ENCODE measurements around the gene MPLKIP. TPM values are rescaled to one million over a fixed set of nuclear protein-coding genes. Genes with fewer than 3 reads are reported as not detected.

MPLKIP gene
- total RNA-seq, 1 donor from 2014 or later: 32.0 TPM

DNA sequence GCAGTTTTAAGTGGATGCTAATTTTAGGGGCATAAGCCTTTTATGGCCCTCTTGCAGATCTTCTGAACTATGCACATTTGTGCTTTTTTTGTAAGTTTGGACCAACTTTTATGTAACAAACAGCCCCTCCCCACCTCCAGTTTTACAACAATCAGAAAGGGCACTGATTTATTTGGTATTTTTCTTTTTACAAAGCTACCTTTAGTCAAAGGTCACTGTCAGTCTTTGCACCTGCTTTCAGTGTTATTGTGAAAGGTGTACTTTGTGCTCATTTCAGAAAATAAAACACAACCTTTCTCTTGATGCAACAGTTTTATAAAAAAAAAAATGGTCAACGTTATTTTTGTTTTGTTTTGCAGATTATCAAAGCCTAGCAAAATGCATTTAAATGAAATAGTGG lies 39.2 kb downstream of the MPLKIP start:
- Histone ChIP-seq H3K4me2 (ENCODE audit: low read length) (no peak overlapping the region), H3K4me3 (ENCODE audit: insufficient read depth, low read depth, low read length) (no peak overlapping the region), H2AFZ (ENCODE audit: low read depth, low read length) (no peak overlapping the region), H3K9me3 (ENCODE audit: insufficient read depth, low read depth, low read length) (no peaks in the 10 kb centered on the region), H3K27ac (ENCODE audit: low read depth, low read length) (no peak overlapping the region), H3K79me2 (ENCODE audit: insufficient read depth, low read length) (no peaks in the 10 kb centered on the region), H4K20me1 (ENCODE audit: insufficient read depth, low read length) (no peaks in the 10 kb centered on the region), H3K36me3 (ENCODE audit: insufficient read depth, low read length) (peaks cover 27% of the 10 kb centered on the region), H3K27me3 (ENCODE audit: insufficient read depth, low read length) (no peaks in the 10 kb centered on the region), H3K9ac (ENCODE audit: low read length) (no peak overlapping the region), H3K4me1 (ENCODE audit: insufficient read depth, low read length) (no peaks in the 10 kb centered on the region)
- H3K4me1 Mint-ChIP-seq (ENCODE audit: low read depth, unreplicated experiment): peaks cover 6% of the 10 kb centered on the region
- H3K27me3 Mint-ChIP-seq (ENCODE audit: low read depth, unreplicated experiment): no peaks in the 10 kb centered on the region
- no peaks in the 10 kb centered on the region for H3K9me3 Mint-ChIP-seq (ENCODE audit: unreplicated experiment)
- H3K36me3 Mint-ChIP-seq (ENCODE audit: low read depth, unreplicated experiment): peaks cover 8% of the 10 kb centered on the region
- TF ChIP-seq EZH2 (IDR thresholded peaks at IDR 0.05; ENCODE audit: insufficient read depth, low read length): no peak
- TF ChIP-seq, protein P1, sequence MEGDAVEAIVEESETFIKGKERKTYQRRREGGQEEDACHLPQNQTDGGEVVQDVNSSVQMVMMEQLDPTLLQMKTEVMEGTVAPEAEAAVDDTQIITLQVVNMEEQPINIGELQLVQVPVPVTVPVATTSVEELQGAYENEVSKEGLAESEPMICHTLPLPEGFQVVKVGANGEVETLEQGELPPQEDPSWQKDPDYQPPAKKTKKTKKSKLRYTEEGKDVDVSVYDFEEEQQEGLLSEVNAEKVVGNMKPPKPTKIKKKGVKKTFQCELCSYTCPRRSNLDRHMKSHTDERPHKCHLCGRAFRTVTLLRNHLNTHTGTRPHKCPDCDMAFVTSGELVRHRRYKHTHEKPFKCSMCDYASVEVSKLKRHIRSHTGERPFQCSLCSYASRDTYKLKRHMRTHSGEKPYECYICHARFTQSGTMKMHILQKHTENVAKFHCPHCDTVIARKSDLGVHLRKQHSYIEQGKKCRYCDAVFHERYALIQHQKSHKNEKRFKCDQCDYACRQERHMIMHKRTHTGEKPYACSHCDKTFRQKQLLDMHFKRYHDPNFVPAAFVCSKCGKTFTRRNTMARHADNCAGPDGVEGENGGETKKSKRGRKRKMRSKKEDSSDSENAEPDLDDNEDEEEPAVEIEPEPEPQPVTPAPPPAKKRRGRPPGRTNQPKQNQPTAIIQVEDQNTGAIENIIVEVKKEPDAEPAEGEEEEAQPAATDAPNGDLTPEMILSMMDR (IDR thresholded peaks at IDR 0.05; ENCODE audit: insufficient read depth, low read depth, low read length): no peak
- H3K27ac Mint-ChIP-seq (ENCODE audit: unreplicated experiment): no peak overlapping the region
- H3K4me3 Mint-ChIP-seq (ENCODE audit: unreplicated experiment): no peak overlapping the region
- FAIRE-seq (no peak), DNase-seq (ENCODE audit: low read depth) (no peak)

GRCh38 chr7:40093631-40094350 lies 40.6 kb downstream of the MPLKIP start:
- Histone ChIP-seq H3K27ac (ENCODE audit: low read depth, low read length) (no peak overlapping the region), H3K4me1 (ENCODE audit: insufficient read depth, low read length) (no peaks in the 10 kb centered on the region), H3K9ac (ENCODE audit: low read length) (no peak overlapping the region), H2AFZ (ENCODE audit: low read depth, low read length) (no peak overlapping the region), H3K36me3 (ENCODE audit: insufficient read depth, low read length) (peaks cover 30% of the 10 kb centered on the region), H4K20me1 (ENCODE audit: insufficient read depth, low read length) (no peaks in the 10 kb centered on the region), H3K4me3 (ENCODE audit: insufficient read depth, low read depth, low read length) (no peak overlapping the region), H3K79me2 (ENCODE audit: insufficient read depth, low read length) (no peaks in the 10 kb centered on the region), H3K27me3 (ENCODE audit: insufficient read depth, low read length) (no peaks in the 10 kb centered on the region), H3K4me2 (ENCODE audit: low read length) (no peak overlapping the region), H3K9me3 (ENCODE audit: insufficient read depth, low read depth, low read length) (no peaks in the 10 kb centered on the region)
- Mint-ChIP-seq H3K4me1 (ENCODE audit: low read depth, unreplicated experiment) (peaks cover 6% of the 10 kb centered on the region), H3K9me3 (ENCODE audit: unreplicated experiment) (no peaks in the 10 kb centered on the region), H3K36me3 (ENCODE audit: low read depth, unreplicated experiment) (peaks cover 8% of the 10 kb centered on the region), H3K27me3 (ENCODE audit: low read depth, unreplicated experiment) (no peaks in the 10 kb centered on the region), H3K27ac (ENCODE audit: unreplicated experiment) (no peak overlapping the region), H3K4me3 (ENCODE audit: unreplicated experiment) (no peak overlapping the region)
- DNase-seq (ENCODE audit: low read depth) (no peak), FAIRE-seq (no peak)
- TF ChIP-seq EZH2 (IDR thresholded peaks at IDR 0.05; ENCODE audit: insufficient read depth, low read length): no peak
- TF ChIP-seq, protein P1 (IDR thresholded peaks at IDR 0.05; ENCODE audit: insufficient read depth, low read depth, low read length): no peak

DNA sequence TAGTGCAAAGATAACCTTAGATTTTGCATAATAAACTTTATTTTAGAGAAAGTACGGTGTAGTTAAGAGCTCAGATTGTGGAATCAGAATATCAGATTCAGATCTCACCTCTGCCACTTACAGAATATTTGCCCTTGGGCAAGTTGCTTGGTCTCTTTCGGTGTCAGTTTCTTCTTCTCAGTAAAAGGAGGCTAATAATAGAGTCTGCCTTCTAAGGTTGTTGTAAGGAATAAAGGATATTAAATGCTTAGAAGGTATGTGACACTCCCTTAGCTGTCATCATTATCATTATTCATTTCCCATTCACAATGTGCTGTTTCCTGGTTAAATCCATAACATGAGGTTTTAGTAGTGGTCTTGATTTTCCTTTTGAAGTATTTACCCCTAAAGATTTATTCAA lies 42.2 kb downstream of the MPLKIP start:
- H3K27me3 Mint-ChIP-seq (ENCODE audit: low read depth, unreplicated experiment): no peaks in the 10 kb centered on the region
- no peak overlapping the region for H3K4me3 Mint-ChIP-seq (ENCODE audit: unreplicated experiment)
- H3K36me3 Mint-ChIP-seq (ENCODE audit: low read depth, unreplicated experiment): peaks cover 10% of the 10 kb centered on the region
- Histone ChIP-seq H3K79me2 (ENCODE audit: insufficient read depth, low read length) (no peaks in the 10 kb centered on the region), H3K4me3 (ENCODE audit: insufficient read depth, low read depth, low read length) (no peak overlapping the region), H3K36me3 (ENCODE audit: insufficient read depth, low read length) (peaks cover 39% of the 10 kb centered on the region), H3K4me2 (ENCODE audit: low read length) (no peak overlapping the region), H3K27me3 (ENCODE audit: insufficient read depth, low read length) (no peaks in the 10 kb centered on the region), H3K9me3 (ENCODE audit: insufficient read depth, low read depth, low read length) (no peaks in the 10 kb centered on the region), H4K20me1 (ENCODE audit: insufficient read depth, low read length) (no peaks in the 10 kb centered on the region), H2AFZ (ENCODE audit: low read depth, low read length) (no peak overlapping the region), H3K27ac (ENCODE audit: low read depth, low read length) (no peak overlapping the region), H3K9ac (ENCODE audit: low read length) (no peak overlapping the region), H3K4me1 (ENCODE audit: insufficient read depth, low read length) (no peaks in the 10 kb centered on the region)
- no peak for TF ChIP-seq EZH2 (IDR thresholded peaks at IDR 0.05; ENCODE audit: insufficient read depth, low read length)
- TF ChIP-seq, protein P1 (IDR thresholded peaks at IDR 0.05; ENCODE audit: insufficient read depth, low read depth, low read length): no peak
- H3K27ac Mint-ChIP-seq (ENCODE audit: unreplicated experiment): no peak overlapping the region
- FAIRE-seq: no peak
- H3K9me3 Mint-ChIP-seq (ENCODE audit: unreplicated experiment): no peaks in the 10 kb centered on the region
- H3K4me1 Mint-ChIP-seq (ENCODE audit: low read depth, unreplicated experiment): peaks cover 6% of the 10 kb centered on the region
- DNase-seq (ENCODE audit: low read depth): no peak
